Measurements from ENCODE around the gene ASB7. TPM values are rescaled to one million over a fixed set of nuclear protein-coding genes. Genes with fewer than 3 reads are reported as not detected.

Gene ASB7
- total and polyA plus RNA-seq, 2 donors (not counting 1 experiment from before 2014, with no cell fraction given) = 12.1 to 19.8 TPM

- no peaks in the 10 kb centered on the region for H4K20me1 ChIP-seq (ENCODE audit: control insufficient read depth, extremely low read depth, insufficient read depth, low read length)
- peak; percentile 19 to 57 for DNase-seq (ENCODE audit: low read depth in 2 of 2)
- no peaks in the 10 kb centered on the region for H3K36me3 ChIP-seq (ENCODE audit: control insufficient read depth, insufficient read depth, low read length)
- no peaks in the 10 kb centered on the region for H3K27me3 ChIP-seq (ENCODE audit: control insufficient read depth, insufficient read depth, low read length)
- H3K4me3 ChIP-seq (replicated peaks in 1 of 4; ENCODE audit: control extremely low read depth in 1 of 4, insufficient read depth in 1 of 4, low read depth in 3 of 4, low read length in 4 of 4) = no peak overlapping the region
- no peak overlapping the region for H3K27ac ChIP-seq (ENCODE audit: insufficient read depth, low read length)
- H3K4me1 ChIP-seq (ENCODE audit: control insufficient read depth, extremely low read depth, insufficient read depth, low read length) = no peaks in the 10 kb centered on the region
- no peaks in the 10 kb centered on the region for H3K9me3 ChIP-seq (ENCODE audit: control insufficient read depth, insufficient read depth, low read depth, low read length)
- no peak for TF ChIP-seq EZH2 (IDR thresholded peaks at IDR 0.05; ENCODE audit: low read length, missing control alignments)
- TF ChIP-seq, protein P1, sequence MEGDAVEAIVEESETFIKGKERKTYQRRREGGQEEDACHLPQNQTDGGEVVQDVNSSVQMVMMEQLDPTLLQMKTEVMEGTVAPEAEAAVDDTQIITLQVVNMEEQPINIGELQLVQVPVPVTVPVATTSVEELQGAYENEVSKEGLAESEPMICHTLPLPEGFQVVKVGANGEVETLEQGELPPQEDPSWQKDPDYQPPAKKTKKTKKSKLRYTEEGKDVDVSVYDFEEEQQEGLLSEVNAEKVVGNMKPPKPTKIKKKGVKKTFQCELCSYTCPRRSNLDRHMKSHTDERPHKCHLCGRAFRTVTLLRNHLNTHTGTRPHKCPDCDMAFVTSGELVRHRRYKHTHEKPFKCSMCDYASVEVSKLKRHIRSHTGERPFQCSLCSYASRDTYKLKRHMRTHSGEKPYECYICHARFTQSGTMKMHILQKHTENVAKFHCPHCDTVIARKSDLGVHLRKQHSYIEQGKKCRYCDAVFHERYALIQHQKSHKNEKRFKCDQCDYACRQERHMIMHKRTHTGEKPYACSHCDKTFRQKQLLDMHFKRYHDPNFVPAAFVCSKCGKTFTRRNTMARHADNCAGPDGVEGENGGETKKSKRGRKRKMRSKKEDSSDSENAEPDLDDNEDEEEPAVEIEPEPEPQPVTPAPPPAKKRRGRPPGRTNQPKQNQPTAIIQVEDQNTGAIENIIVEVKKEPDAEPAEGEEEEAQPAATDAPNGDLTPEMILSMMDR (conservative IDR thresholded peaks at IDR 0.05 in 1 of 2, IDR thresholded peaks at IDR 0.05 in 1 of 2; ENCODE audit: low read depth in 1 of 2, low read length in 2 of 2) = no peak
- no peak overlapping the region for H3K4me2 ChIP-seq (ENCODE audit: extremely low read depth, insufficient read depth, low read length)
- no peak overlapping the region for H2AFZ ChIP-seq (ENCODE audit: low read length)
- H3K9ac ChIP-seq (ENCODE audit: insufficient read depth, low read length) = no peak overlapping the region
- no peaks in the 10 kb centered on the region for H3K79me2 ChIP-seq (ENCODE audit: control insufficient read depth, insufficient read depth, low read length)
These were observed 43.1 kb upstream of the ASB7 start for GRCh38 chr15:100559330-100559729.

- Histone ChIP-seq H3K9me3 (ENCODE audit: control insufficient read depth, insufficient read depth, low read depth, low read length) (no peaks in the 10 kb centered on the region), H3K4me3 (replicated peaks in 1 of 4; ENCODE audit: control extremely low read depth in 1 of 4, insufficient read depth in 1 of 4, low read depth in 3 of 4, low read length in 4 of 4) (no peak overlapping the region), H3K4me1 (ENCODE audit: control insufficient read depth, extremely low read depth, insufficient read depth, low read length) (no peaks in the 10 kb centered on the region), H3K9ac (ENCODE audit: insufficient read depth, low read length) (no peak overlapping the region), H3K79me2 (ENCODE audit: control insufficient read depth, insufficient read depth, low read length) (no peaks in the 10 kb centered on the region), H3K27ac (ENCODE audit: insufficient read depth, low read length) (no peak overlapping the region), H3K27me3 (ENCODE audit: control insufficient read depth, insufficient read depth, low read length) (no peaks in the 10 kb centered on the region), H3K36me3 (ENCODE audit: control insufficient read depth, insufficient read depth, low read length) (no peaks in the 10 kb centered on the region), H3K4me2 (ENCODE audit: extremely low read depth, insufficient read depth, low read length) (no peak overlapping the region), H2AFZ (ENCODE audit: low read length) (no peak overlapping the region), H4K20me1 (ENCODE audit: control insufficient read depth, extremely low read depth, insufficient read depth, low read length) (no peaks in the 10 kb centered on the region)
- DNase-seq (ENCODE audit: low read depth in 2 of 2) = no peak
- TF ChIP-seq, protein P1 (conservative IDR thresholded peaks at IDR 0.05 in 1 of 2, IDR thresholded peaks at IDR 0.05 in 1 of 2; ENCODE audit: low read depth in 1 of 2, low read length in 2 of 2) = no peak
- TF ChIP-seq EZH2 (IDR thresholded peaks at IDR 0.05; ENCODE audit: low read length, missing control alignments) = no peak
These were observed 42.1 kb upstream of the ASB7 start for GRCh38 chr15:100560323-100560722.

DNA sequence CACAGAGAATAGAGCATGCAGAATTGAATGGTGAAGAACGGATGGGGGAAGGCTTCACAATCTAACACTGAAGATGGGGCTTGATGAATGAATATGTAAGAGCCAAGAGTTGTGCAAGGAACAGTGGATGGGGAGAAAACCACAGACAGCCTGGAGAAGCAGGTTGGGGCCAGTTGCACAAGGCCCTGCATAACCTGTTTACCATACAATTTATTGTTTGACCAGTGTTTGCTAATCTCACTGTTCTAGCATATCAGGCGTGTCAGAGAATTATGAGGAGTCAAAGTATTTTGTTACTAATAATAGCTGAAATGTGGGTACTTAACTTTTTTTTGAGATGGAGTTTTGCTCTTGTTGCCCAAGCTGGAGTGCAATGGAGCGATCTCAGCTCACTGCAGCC is 36.8 kb upstream of the ASB7 start:
- H3K36me3 ChIP-seq (ENCODE audit: control insufficient read depth, insufficient read depth, low read length) = peaks cover 2% of the 10 kb centered on the region
- TF ChIP-seq EZH2 (IDR thresholded peaks at IDR 0.05; ENCODE audit: low read length, missing control alignments) = no peak
- TF ChIP-seq, protein P1 (conservative IDR thresholded peaks at IDR 0.05 in 1 of 2, IDR thresholded peaks at IDR 0.05 in 1 of 2; ENCODE audit: low read depth in 1 of 2, low read length in 2 of 2) = no peak
- no peak for DNase-seq (ENCODE audit: low read depth in 2 of 2)

More for the DNA sequence above, 36.8 kb upstream of the ASB7 start:
- H3K27ac ChIP-seq (ENCODE audit: insufficient read depth, low read length) = no peak overlapping the region
- H2AFZ ChIP-seq (ENCODE audit: low read length) = no peak overlapping the region
- no peak overlapping the region for H3K9ac ChIP-seq (ENCODE audit: insufficient read depth, low read length)
- H3K79me2 ChIP-seq (ENCODE audit: control insufficient read depth, insufficient read depth, low read length) = no peaks in the 10 kb centered on the region
- H3K9me3 ChIP-seq (ENCODE audit: control insufficient read depth, insufficient read depth, low read depth, low read length) = no peaks in the 10 kb centered on the region
- H3K4me2 ChIP-seq (ENCODE audit: extremely low read depth, insufficient read depth, low read length) = no peak overlapping the region
- H3K4me1 ChIP-seq (ENCODE audit: control insufficient read depth, extremely low read depth, insufficient read depth, low read length) = no peaks in the 10 kb centered on the region
- no peak overlapping the region for H3K4me3 ChIP-seq (replicated peaks in 1 of 4; ENCODE audit: control extremely low read depth in 1 of 4, insufficient read depth in 1 of 4, low read depth in 3 of 4, low read length in 4 of 4)
- H4K20me1 ChIP-seq (ENCODE audit: control insufficient read depth, extremely low read depth, insufficient read depth, low read length) = no peaks in the 10 kb centered on the region
- H3K27me3 ChIP-seq (ENCODE audit: control insufficient read depth, insufficient read depth, low read length) = no peaks in the 10 kb centered on the region
